ENCODE measurements around the gene N4BP2L2. TPM values are rescaled to one million over a fixed set of nuclear protein-coding genes. Genes with fewer than 3 reads are reported as not detected.
A peak's percentile ranks its signal among the peaks of the same experiment; 100 is the strongest.

The N4BP2L2 gene
- total and polyA plus RNA-seq, 2 of the 13 experiments (the other 11 are each of a cell fraction or from before 2014, with no cell fraction given): 58.9 to 81.2 TPM

DNA sequence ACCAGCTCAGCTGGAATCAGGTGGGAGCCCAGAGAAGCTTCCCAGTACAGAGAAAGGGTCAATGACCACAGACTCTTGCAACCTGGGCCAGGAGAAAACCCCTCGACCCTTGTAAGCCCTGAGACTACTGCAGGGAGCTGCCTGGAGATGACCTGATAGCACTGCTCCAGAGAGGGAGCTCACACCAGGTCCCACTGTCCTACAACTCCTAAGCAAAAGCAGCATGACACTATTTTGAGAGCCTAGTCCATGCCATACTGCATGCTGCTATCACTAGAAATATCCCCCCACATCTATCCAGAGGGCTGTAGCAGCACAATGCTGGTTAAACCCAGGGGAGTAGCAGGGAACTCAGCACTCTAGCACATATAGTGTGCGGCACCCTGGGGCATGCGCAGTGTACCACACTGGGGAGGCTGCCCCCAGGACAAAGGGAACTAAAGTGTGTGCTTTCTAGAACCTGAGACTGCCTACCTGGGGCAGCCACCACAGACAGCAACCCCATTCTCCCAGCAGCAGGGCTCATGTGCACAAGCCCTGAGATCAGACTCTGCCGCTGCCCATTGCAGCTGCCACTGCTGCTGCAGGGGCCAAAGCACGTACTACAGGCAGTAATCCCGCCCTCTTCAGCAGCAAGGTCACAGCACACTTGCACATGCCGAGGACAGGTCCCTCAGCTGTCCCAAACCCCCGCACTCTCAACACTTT lies 83.6 kb downstream of the N4BP2L2 start (continued):
- TF ChIP-seq ETV5 (CRISPR knock-in tag; IDR thresholded peaks at IDR 0.05; ENCODE audit: borderline replicate concordance) (peak; percentile 27; the same call in 1 of the 2 replicates), RXRA (CRISPR knock-in tag; IDR thresholded peaks at IDR 0.05) (peak; percentile 55), USF2 (IDR thresholded peaks at IDR 0.05; ENCODE audit: low read depth, low read length) (no peak), USF2 (CRISPR knock-in tag; IDR thresholded peaks at IDR 0.05; ENCODE audit: borderline replicate concordance) (no peak), NCOR1 (IDR thresholded peaks at IDR 0.05; ENCODE audit: borderline replicate concordance, low read length) (no peak), ZNF441 (CRISPR knock-in tag; IDR thresholded peaks at IDR 0.05; ENCODE audit: borderline replicate concordance) (no peak), MNT (IDR thresholded peaks at IDR 0.05) (no peak), GMEB1 (CRISPR knock-in tag; IDR thresholded peaks at IDR 0.05; ENCODE audit: borderline replicate concordance) (peak; percentile 55; the same call in 1 of the 2 replicates), PATZ1 (CRISPR knock-in tag; IDR thresholded peaks at IDR 0.05) (peak; percentile 64)
- TF ChIP-seq, protein P1, sequence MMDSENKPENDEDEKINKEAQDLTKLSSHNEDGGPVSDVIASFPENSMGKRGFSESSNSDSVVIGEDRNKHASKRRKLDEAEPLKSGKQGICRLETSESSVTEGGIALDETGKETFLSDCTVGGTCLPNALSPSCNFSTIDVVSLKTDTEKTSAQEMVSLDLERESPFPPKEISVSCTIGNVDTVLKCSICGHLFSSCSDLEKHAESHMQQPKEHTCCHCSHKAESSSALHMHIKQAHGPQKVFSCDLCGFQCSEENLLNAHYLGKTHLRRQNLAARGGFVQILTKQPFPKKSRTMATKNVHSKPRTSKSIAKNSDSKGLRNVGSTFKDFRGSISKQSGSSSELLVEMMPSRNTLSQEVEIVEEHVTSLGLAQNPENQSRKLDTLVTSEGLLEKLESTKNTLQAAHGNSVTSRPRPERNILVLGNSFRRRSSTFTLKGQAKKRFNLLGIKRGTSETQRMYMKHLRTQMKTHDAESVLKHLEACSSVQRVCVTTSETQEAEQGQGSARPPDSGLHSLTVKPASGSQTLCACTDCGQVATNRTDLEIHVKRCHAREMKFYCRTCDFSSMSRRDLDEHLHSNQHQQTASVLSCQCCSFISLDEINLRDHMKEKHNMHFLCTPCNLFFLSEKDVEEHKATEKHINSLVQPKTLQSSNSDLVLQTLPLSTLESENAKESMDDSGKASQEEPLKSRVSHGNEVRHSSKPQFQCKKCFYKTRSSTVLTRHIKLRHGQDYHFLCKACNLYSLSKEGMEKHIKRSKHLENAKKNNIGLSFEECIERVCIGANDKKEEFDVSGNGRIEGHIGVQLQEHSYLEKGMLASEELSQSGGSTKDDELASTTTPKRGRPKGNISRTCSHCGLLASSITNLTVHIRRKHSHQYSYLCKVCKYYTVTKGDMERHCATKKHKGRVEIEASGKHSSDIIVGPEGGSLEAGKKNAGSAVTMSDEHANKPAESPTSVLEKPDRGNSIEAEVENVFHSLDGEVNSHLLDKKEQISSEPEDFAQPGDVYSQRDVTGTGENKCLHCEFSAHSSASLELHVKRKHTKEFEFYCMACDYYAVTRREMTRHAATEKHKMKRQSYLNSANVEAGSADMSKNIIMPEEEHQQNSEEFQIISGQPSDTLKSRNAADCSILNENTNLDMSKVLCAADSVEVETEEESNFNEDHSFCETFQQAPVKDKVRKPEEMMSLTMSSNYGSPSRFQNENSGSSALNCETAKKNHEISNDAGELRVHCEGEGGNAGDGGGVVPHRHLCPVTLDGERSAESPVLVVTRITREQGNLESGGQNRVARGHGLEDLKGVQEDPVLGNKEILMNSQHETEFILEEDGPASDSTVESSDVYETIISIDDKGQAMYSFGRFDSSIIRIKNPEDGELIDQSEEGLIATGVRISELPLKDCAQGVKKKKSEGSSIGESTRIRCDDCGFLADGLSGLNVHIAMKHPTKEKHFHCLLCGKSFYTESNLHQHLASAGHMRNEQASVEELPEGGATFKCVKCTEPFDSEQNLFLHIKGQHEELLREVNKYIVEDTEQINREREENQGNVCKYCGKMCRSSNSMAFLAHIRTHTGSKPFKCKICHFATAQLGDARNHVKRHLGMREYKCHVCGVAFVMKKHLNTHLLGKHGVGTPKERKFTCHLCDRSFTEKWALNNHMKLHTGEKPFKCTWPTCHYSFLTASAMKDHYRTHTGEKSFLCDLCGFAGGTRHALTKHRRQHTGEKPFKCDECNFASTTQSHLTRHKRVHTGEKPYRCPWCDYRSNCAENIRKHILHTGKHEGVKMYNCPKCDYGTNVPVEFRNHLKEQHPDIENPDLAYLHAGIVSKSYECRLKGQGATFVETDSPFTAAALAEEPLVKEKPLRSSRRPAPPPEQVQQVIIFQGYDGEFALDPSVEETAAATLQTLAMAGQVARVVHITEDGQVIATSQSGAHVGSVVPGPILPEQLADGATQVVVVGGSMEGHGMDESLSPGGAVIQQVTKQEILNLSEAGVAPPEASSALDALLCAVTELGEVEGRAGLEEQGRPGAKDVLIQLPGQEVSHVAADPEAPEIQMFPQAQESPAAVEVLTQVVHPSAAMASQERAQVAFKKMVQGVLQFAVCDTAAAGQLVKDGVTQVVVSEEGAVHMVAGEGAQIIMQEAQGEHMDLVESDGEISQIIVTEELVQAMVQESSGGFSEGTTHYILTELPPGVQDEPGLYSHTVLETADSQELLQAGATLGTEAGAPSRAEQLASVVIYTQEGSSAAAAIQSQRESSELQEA (CRISPR knock-in tag; IDR thresholded peaks at IDR 0.05; ENCODE audit: not compliant biosample characterization): no peak
